Measurements from ENCODE around the gene TEAD4. TPM values are rescaled to one million over a fixed set of nuclear protein-coding genes. Genes with fewer than 3 reads are reported as not detected.

Gene TEAD4
- total RNA-seq, 1 experiment from 2014 or later = 47.7 TPM

DNA sequence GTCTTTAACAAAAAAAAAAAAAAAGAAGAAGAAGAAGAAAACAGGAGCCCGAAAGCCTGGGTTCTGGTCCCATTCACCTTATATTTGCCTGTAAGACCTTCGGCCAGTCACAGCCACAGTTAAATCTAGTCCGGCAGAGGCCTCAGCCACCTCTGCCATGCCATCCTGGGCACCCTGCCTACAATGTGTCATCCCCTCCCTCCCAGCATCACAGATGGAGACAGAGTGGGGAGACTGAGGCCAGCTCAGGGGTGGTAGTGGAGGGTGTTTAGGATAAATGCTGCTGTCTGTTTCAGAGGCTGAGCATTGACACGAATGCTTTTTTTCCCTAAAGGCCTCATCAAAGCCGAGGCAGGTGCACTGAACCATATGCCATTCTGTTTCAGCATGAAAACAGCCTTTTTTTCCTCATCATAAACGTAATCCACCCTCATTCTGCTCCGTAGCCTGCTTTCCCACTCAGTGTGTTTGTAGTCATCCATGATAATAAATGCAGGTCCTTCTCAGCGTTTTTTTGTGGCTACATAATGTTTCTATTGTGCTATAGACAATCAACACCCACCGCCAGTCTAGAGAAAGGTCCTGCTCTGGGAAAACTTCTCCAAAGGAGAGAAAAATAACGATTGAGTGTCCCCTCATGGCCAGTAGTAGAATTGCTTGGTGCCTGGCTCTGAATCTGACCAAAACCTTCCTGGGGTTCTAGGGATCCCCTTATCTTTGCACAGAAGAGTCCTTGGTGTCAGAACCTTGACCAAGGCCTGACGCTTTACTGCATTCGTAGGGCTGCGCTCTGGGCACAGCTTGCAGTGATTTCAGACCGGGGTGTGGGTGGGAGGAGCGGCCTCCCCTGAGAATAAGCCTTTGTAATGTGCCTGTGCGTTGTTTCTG is 76.9 kb downstream of the TEAD4 start:
- H3K4me1 ChIP-seq (replicated peaks; ENCODE audit: insufficient read depth) = no peaks in the 10 kb centered on the region
- intact Hi-C loops (cut with micrococcal nuclease; ENCODE audit: unreplicated experiment) = loop anchor here (2.0 kb wide), 1 partner anchor 151 kb away; no protein-coding TSS in a partner anchor
- H2AFZ ChIP-seq = no peak overlapping the region
- H3K4me3 ChIP-seq = no peak overlapping the region
- H3K4me2 ChIP-seq = no peak overlapping the region
- DNase-seq = no peak
- no peaks in the 10 kb centered on the region for H3K9me3 ChIP-seq (ENCODE audit: insufficient read depth, low read depth)
- ChIA-PET CTCF (interaction anchor here (0.5 kb wide), 1 partner anchor 94 kb away, joined by 17 read pairs; no protein-coding TSS in a partner anchor), POLR2A (ENCODE audit: unreplicated experiment) (no interaction called here)
- H3F3A ChIP-seq (ENCODE audit: insufficient read depth, low read depth) = no peaks in the 10 kb centered on the region
- no peak for TF ChIP-seq EZH2 (IDR thresholded peaks at IDR 0.05; ENCODE audit: low read depth)
- peak; percentile 53; the same call in 1 of the 2 replicates for TF ChIP-seq CTCF (conservative IDR thresholded peaks at IDR 0.05)
- no TSS peak for BruUV-seq (replicated peaks)
- no peaks in the 10 kb centered on the region for H3K9me2 ChIP-seq (ENCODE audit: insufficient read depth)
- no peaks in the 10 kb centered on the region for H3K27me3 ChIP-seq (ENCODE audit: insufficient read depth, low read depth)
- H3K27ac ChIP-seq = no peak overlapping the region
- H3K79me2 ChIP-seq (ENCODE audit: low read depth) = no peaks in the 10 kb centered on the region
- H3K36me3 ChIP-seq (ENCODE audit: low read depth) = no peaks in the 10 kb centered on the region
- H4K20me1 ChIP-seq (ENCODE audit: insufficient read depth) = 0 out of 2 replicates have a peak, but pooled peaks cover 8% of the 10 kb centered on the region

GRCh38 chr12:3036901-3037600 is 77.9 kb downstream of the TEAD4 start:
- TF ChIP-seq CTCF (conservative IDR thresholded peaks at IDR 0.05) (no peak), EZH2 (IDR thresholded peaks at IDR 0.05; ENCODE audit: low read depth) (no peak)
- Histone ChIP-seq H3K9me3 (ENCODE audit: insufficient read depth, low read depth) (no peaks in the 10 kb centered on the region), H3K4me3 (no peak overlapping the region), H2AFZ (no peak overlapping the region), H3K36me3 (ENCODE audit: low read depth) (no peaks in the 10 kb centered on the region), H3K4me1 (replicated peaks; ENCODE audit: insufficient read depth) (no peaks in the 10 kb centered on the region), H3K9me2 (ENCODE audit: insufficient read depth) (no peaks in the 10 kb centered on the region), H3K27ac (no peak overlapping the region), H3K4me2 (no peak overlapping the region), H3K27me3 (ENCODE audit: insufficient read depth, low read depth) (no peaks in the 10 kb centered on the region), H3K79me2 (ENCODE audit: low read depth) (no peaks in the 10 kb centered on the region), H4K20me1 (ENCODE audit: insufficient read depth) (peaks cover 8% of the 10 kb centered on the region; the same call in 1 of the 2 replicates), H3F3A (ENCODE audit: insufficient read depth, low read depth) (peaks cover 3% of the 10 kb centered on the region; the same call in 1 of the 2 replicates)
- ChIA-PET CTCF (no interaction called here), POLR2A (ENCODE audit: unreplicated experiment) (interaction anchor here (0.6 kb wide), 1 partner anchor 1437 kb away, joined by 7 read pairs; no protein-coding TSS in a partner anchor)
- intact Hi-C loops (cut with micrococcal nuclease; ENCODE audit: unreplicated experiment) = no loop called here
- BruUV-seq (replicated peaks) = no TSS peak
- no peak for DNase-seq

DNA sequence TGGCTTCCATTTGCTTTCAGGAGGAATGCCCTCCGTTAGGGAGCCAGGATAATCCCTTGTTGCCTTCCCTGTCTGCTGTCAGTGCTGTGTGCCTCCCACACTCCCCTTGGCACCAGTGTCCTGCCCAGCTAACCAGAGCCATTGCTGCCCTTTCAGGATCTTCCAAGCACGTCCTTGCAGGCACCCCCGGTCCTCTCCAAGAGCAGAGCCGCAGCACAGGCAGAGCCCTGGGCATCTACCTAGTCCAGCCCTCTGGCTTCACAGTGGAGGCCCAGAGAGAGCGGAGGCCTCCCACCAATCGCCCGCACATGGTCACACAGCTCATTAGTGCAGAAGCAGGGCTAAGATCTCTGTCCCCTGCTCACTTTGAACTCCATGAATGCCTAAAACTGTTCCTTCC is 79.0 kb downstream of the TEAD4 start:
- Histone ChIP-seq H3K4me2 (no peak overlapping the region), H3K4me1 (replicated peaks; ENCODE audit: insufficient read depth) (no peaks in the 10 kb centered on the region), H3K9me2 (ENCODE audit: insufficient read depth) (no peaks in the 10 kb centered on the region), H3K27ac (no peak overlapping the region), H2AFZ (no peak overlapping the region), H3K36me3 (ENCODE audit: low read depth) (no peaks in the 10 kb centered on the region), H3K27me3 (ENCODE audit: insufficient read depth, low read depth) (no peaks in the 10 kb centered on the region), H3K79me2 (ENCODE audit: low read depth) (no peaks in the 10 kb centered on the region), H3F3A (ENCODE audit: insufficient read depth, low read depth) (peaks cover 3% of the 10 kb centered on the region; the same call in 1 of the 2 replicates), H4K20me1 (ENCODE audit: insufficient read depth) (peaks cover 8% of the 10 kb centered on the region; the same call in 1 of the 2 replicates), H3K9me3 (ENCODE audit: insufficient read depth, low read depth) (no peaks in the 10 kb centered on the region), H3K4me3 (no peak overlapping the region)
- POLR2A ChIA-PET (ENCODE audit: unreplicated experiment) = no interaction called here
- DNase-seq = no peak
- intact Hi-C loops (cut with micrococcal nuclease; ENCODE audit: unreplicated experiment) = no loop called here
- CTCF ChIA-PET = no interaction called here
- TF ChIP-seq CTCF (conservative IDR thresholded peaks at IDR 0.05) (no peak), EZH2 (IDR thresholded peaks at IDR 0.05; ENCODE audit: low read depth) (no peak)
- no TSS peak for BruUV-seq (replicated peaks)

All from PC-9 (cell line).